HepG2 (cell line): Measurements from ENCODE around the gene ALDOA. TPM values are rescaled to one million over a fixed set of nuclear protein-coding genes. Genes with fewer than 3 reads are reported as not detected.
A peak's percentile ranks its signal among the peaks of the same experiment; 100 is the strongest.

Source experiments
- CBX2 ChIP-seq, 2 experiments: fragments of 200-600 bp in 1 of 2; sonication (generic); formaldehyde crosslinking in 1 of 2; IDR thresholded peaks; 2 replicates each; pipeline versions ENCODE4 v1.7.0 to v1.8.1; 2018 to 2022; ENCODE audit warnings: low read depth in 2 of 2, low read length in 1 of 2, mild to moderate bottlenecking in 1 of 2, missing genetic modification reagents in 1 of 2
- HHEX ChIP-seq: IDR thresholded peaks from 2 replicates; pipeline ENCODE4 v1.6.1; 2016; ENCODE audit warnings: control low read depth
- MTF1 ChIP-seq: sonication (generic); formaldehyde crosslinking; IDR thresholded peaks from 2 replicates; pipeline ENCODE4 v1.5.0; 2020; ENCODE audit warnings: missing genetic modification reagents
- NFKB2 ChIP-seq: sonication (generic); formaldehyde crosslinking; IDR thresholded peaks from 2 replicates; pipeline ENCODE4 v1.4.0; 2020; ENCODE audit warnings: missing genetic modification reagents, borderline replicate concordance
- NR2C2 ChIP-seq: sonication (generic); formaldehyde crosslinking; IDR thresholded peaks from 2 replicates; pipeline ENCODE4 v1.4.0; 2020; ENCODE audit warnings: missing genetic modification reagents, mild to moderate bottlenecking, moderate library complexity, borderline replicate concordance
- NRL ChIP-seq: sonication (generic); formaldehyde crosslinking; IDR thresholded peaks from 2 replicates; pipeline ENCODE4 v1.5.0; 2020; ENCODE audit warnings: missing genetic modification reagents, mild to moderate bottlenecking, moderate library complexity, borderline replicate concordance
- ZMYM4 ChIP-seq: sonication (generic); formaldehyde crosslinking; IDR thresholded peaks from 2 replicates; pipeline ENCODE4 v1.8.1; 2023; ENCODE audit warnings: mild to moderate bottlenecking, missing genetic modification reagents
- ZNF296 ChIP-seq: sonication (generic); formaldehyde crosslinking; conservative IDR thresholded peaks from 2 replicates; pipeline ENCODE4 v1.5.0; 2020; ENCODE audit warnings: mild to moderate bottlenecking, missing genetic modification reagents
- ZNF30 ChIP-seq: sonication (generic); formaldehyde crosslinking; IDR thresholded peaks from 2 replicates; pipeline ENCODE4 v1.5.0; 2020; ENCODE audit warnings: mild to moderate bottlenecking, missing genetic modification reagents
- polyA plus RNA-seq, 8 experiments: library from polyadenylated mRNA; depleted of rRNA in 3 of 8; stranded (reverse) in 7 of 8; unstranded in 1 of 8; fragments of >200 nt; fragmentation: Illumina TruSeq in 4 of 8; extraction: Trizol in 4 of 8; gene quantifications; 2 replicates each; pipeline versions ENCODE4 v1.2.1 to v1.2.3, GENCODE V29; 2011 to 2016; ENCODE audit warnings: low read depth in 4 of 8, missing spikeins in 1 of 8, mixed read lengths in 1 of 8; ENCODE audit not compliant: insufficient read depth in 1 of 8
- total RNA-seq, 5 experiments: library from RNA; depleted of rRNA; stranded (reverse); fragments of >200 nt; fragmentation: Illumina TruSeq; extraction: Trizol; gene quantifications; 2 replicates each; pipeline ENCODE4 v1.2.3, GENCODE V29; 2016; ENCODE audit warnings: low read depth in 1 of 5
- TF ChIP-seq, protein P1 (sequence below): sonication (generic); formaldehyde crosslinking; IDR thresholded peaks from 2 replicates; pipeline ENCODE4 v1.4.0; 2020; ENCODE audit warnings: missing genetic modification reagents, borderline replicate concordance
- TF ChIP-seq, protein P2 (sequence below): sonication (generic); formaldehyde crosslinking; IDR thresholded peaks from 2 replicates; pipeline ENCODE4 v1.8.0; 2022; ENCODE audit warnings: missing genetic modification reagents, mild to moderate bottlenecking, inconsistent platforms, borderline replicate concordance
- TF ChIP-seq, protein P3 (sequence below): IDR thresholded peaks from 2 replicates; pipeline ENCODE4 v1.6.1; 2016; ENCODE audit warnings: missing compliant biosample characterization, missing genetic modification reagents, borderline replicate concordance
- TF ChIP-seq, protein P4 (sequence below): sonication (generic); formaldehyde crosslinking; IDR thresholded peaks from 2 replicates; pipeline ENCODE4 v1.4.0; 2020; ENCODE audit warnings: missing genetic modification reagents, mild to moderate bottlenecking, borderline replicate concordance

The ALDOA gene
- total and polyA plus RNA-seq, 2 of the 13 experiments (the other 11 are each of a cell fraction or from before 2014, with no cell fraction given), result 925 to 1,884 TPM

DNA sequence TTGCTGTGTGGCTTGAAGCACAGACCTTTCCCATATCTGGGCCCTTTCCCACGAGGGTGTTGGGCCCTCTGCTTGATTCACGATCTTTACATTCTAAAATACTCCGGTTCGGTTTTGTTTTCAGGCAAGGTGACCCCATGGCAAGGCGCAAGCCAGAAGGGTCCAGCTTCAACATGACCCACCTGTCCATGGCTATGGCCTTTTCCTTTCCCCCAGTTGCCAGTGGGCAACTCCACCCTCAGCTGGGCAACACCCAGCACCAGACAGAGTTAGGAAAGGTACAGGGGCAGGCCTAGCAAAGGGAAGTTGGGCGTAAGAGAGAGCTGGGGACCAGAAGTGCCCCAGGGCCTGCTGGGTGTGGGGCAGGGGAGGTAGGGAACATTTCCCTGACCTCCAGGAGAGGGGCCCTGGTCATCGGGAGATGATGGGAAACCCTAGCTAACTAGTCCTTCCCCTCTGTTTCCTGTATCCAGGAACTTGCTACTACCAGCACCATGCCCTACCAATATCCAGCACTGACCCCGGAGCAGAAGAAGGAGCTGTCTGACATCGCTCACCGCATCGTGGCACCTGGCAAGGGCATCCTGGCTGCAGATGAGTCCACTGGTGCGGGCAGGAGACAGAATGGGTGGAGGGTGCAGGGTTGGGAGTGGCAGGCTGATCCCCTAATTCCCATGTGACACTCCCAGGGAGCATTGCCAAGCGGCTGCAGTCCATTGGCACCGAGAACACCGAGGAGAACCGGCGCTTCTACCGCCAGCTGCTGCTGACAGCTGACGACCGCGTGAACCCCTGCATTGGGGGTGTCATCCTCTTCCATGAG, 1.4 kb downstream of the ALDOA start (continued):
- TF ChIP-seq, protein P1, sequence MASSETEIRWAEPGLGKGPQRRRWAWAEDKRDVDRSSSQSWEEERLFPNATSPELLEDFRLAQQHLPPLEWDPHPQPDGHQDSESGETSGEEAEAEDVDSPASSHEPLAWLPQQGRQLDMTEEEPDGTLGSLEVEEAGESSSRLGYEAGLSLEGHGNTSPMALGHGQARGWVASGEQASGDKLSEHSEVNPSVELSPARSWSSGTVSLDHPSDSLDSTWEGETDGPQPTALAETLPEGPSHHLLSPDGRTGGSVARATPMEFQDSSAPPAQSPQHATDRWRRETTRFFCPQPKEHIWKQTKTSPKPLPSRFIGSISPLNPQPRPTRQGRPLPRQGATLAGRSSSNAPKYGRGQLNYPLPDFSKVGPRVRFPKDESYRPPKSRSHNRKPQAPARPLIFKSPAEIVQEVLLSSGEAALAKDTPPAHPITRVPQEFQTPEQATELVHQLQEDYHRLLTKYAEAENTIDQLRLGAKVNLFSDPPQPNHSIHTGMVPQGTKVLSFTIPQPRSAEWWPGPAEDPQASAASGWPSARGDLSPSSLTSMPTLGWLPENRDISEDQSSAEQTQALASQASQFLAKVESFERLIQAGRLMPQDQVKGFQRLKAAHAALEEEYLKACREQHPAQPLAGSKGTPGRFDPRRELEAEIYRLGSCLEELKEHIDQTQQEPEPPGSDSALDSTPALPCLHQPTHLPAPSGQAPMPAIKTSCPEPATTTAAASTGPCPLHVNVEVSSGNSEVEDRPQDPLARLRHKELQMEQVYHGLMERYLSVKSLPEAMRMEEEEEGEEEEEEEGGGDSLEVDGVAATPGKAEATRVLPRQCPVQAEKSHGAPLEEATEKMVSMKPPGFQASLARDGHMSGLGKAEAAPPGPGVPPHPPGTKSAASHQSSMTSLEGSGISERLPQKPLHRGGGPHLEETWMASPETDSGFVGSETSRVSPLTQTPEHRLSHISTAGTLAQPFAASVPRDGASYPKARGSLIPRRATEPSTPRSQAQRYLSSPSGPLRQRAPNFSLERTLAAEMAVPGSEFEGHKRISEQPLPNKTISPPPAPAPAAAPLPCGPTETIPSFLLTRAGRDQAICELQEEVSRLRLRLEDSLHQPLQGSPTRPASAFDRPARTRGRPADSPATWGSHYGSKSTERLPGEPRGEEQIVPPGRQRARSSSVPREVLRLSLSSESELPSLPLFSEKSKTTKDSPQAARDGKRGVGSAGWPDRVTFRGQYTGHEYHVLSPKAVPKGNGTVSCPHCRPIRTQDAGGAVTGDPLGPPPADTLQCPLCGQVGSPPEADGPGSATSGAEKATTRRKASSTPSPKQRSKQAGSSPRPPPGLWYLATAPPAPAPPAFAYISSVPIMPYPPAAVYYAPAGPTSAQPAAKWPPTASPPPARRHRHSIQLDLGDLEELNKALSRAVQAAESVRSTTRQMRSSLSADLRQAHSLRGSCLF (CRISPR knock-in tag), result no peak
- TF ChIP-seq CBX2 (IDR thresholded peaks at IDR 0.05; ENCODE audit: low read depth, low read length) (no peak), CBX2 (CRISPR knock-in tag; IDR thresholded peaks at IDR 0.05; ENCODE audit: low read depth) (no peak), HHEX (CRISPR knock-in tag) (no peak), ZMYM4 (CRISPR knock-in tag) (0 out of 2 replicates have a peak, but pooled peaks have one; percentile 16), NRL (CRISPR knock-in tag) (peak; percentile 60), MTF1 (CRISPR knock-in tag) (no peak), NFKB2 (CRISPR knock-in tag) (no peak; the same call in 1 of the 2 replicates), NR2C2 (CRISPR knock-in tag) (no peak), ZNF30 (CRISPR knock-in tag) (no peak), ZNF296 (CRISPR knock-in tag) (0 out of 2 replicates have a peak, but pooled peaks have one; percentile 27)
- TF ChIP-seq, protein P2, sequence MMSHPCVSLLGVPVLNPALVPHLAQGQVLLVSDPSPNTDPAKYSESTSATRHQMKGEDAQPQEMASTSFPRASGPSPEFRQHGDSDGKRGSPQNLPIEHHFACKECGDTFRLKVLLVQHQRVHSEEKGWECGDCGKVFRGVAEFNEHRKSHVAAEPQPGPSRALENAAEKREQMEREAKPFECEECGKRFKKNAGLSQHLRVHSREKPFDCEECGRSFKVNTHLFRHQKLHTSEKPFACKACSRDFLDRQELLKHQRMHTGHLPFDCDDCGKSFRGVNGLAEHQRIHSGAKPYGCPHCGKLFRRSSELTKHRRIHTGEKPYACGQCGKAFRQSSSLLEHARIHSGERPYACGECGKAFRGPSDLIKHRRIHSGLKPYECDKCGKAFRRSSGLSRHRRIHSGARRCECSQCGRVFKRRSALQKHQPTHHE, result no peak
- TF ChIP-seq, protein P3, sequence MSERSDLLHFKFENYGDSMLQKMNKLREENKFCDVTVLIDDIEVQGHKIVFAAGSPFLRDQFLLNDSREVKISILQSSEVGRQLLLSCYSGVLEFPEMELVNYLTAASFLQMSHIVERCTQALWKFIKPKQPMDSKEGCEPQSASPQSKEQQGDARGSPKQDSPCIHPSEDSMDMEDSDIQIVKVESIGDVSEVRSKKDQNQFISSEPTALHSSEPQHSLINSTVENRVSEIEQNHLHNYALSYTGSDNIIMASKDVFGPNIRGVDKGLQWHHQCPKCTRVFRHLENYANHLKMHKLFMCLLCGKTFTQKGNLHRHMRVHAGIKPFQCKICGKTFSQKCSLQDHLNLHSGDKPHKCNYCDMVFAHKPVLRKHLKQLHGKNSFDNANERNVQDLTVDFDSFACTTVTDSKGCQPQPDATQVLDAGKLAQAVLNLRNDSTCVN, result no peak
- TF ChIP-seq, protein P4, sequence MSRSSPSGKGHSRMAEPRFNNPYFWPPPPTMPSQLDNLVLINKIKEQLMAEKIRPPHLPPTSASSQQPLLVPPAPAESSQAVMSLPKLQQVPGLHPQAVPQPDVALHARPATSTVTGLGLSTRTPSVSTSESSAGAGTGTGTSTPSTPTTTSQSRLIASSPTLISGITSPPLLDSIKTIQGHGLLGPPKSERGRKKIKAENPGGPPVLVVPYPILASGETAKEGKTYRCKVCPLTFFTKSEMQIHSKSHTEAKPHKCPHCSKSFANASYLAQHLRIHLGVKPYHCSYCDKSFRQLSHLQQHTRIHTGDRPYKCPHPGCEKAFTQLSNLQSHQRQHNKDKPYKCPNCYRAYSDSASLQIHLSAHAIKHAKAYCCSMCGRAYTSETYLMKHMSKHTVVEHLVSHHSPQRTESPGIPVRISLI (CRISPR knock-in tag), result no peak
